ENCODE measurements around the gene LHX1. TPM values are rescaled to one million over a fixed set of nuclear protein-coding genes. Genes with fewer than 3 reads are reported as not detected.

LHX1 gene
- polyA plus RNA-seq (1.4 and 2.5 TPM in 2 replicates), polyA minus RNA-seq (0.35 and 0.49 TPM in 2 replicates)

DNA sequence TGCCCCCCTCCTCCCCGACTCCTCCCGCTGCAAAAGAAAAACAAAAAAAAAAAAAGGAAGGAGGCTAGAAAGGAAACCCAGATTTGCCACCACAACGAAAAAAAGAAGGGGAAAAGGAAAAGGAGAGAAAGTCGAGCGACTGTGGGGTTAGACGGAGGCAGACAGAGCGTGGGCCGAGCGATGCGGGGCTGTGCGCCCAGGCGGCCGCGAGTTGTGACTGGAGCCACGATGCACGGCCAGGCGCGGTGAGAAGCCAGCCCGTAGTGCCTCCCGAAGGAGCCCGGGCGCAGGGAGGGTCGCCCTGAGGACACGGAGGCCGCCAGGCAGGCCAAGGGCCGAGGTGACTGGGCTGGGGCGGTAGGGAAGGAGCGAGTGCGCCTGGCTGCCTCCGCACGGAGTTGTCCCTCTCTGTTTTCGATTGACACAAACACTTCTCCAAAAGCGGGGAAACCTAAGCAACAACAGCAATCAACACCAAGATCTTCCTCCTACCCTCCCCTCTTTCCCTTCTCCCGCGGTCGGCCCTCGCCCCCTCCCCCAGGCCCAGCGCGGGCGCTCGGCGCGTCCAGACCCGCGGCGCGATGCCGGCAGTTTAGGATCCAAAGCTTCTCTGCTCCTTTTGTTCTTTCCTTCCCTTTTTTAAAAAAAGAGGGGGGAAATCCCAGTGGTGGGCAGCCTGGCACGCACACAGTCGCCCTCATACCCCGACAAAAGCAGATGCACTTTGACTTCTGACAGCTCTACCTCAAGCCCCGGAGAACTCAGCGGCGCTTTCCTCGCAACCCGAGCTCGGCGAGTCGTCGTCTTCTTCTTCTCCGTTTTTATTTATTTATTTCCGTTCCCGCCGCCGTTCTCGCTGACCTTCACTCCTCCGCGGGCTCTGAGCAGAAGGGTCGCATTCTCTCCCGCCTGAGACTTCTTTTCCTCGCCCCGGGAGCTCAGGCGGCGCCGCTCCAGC is at the start of gene LHX1:
Gene LHX1, plus strand, starts transcription at position 475 of the 958 bp plus-strand sequence. CDS start 723 bp downstream, outside the sequence.
- Histone ChIP-seq H3K9ac (ENCODE audit: low read length) (no peak within 1 kb of the TSS), H3K36me3 (ENCODE audit: insufficient read depth, low read length) (no peaks in the 10 kb centered on the region), H3F3A (ENCODE audit: insufficient read depth, low read length, poor library complexity, severe bottlenecking) (no peaks in the 10 kb centered on the region), H3K9me3 (ENCODE audit: low read length) (no peaks in the 10 kb centered on the region), H4K20me1 (ENCODE audit: insufficient read depth) (no peaks in the 10 kb centered on the region), H3K79me2 (replicated peaks; ENCODE audit: insufficient read depth, low read length) (no peaks in the 10 kb centered on the region), H3K27ac (ENCODE audit: low read length) (no peak within 1 kb of the TSS), H3K4me2 (ENCODE audit: low read length) (no peak within 1 kb of the TSS), H3K9me2 (ENCODE audit: insufficient read depth, low read length) (no peaks in the 10 kb centered on the region), H3K27me3 (ENCODE audit: insufficient read depth, low read depth, low read length) (peaks cover 99% of the 10 kb centered on the region), H2AFZ (ENCODE audit: low read depth, low read length) (no peak within 1 kb of the TSS), H3K4me3 (ENCODE audit: low read length) (peak within 1 kb of the TSS; percentile 54)
- TF ChIP-seq, protein P1, sequence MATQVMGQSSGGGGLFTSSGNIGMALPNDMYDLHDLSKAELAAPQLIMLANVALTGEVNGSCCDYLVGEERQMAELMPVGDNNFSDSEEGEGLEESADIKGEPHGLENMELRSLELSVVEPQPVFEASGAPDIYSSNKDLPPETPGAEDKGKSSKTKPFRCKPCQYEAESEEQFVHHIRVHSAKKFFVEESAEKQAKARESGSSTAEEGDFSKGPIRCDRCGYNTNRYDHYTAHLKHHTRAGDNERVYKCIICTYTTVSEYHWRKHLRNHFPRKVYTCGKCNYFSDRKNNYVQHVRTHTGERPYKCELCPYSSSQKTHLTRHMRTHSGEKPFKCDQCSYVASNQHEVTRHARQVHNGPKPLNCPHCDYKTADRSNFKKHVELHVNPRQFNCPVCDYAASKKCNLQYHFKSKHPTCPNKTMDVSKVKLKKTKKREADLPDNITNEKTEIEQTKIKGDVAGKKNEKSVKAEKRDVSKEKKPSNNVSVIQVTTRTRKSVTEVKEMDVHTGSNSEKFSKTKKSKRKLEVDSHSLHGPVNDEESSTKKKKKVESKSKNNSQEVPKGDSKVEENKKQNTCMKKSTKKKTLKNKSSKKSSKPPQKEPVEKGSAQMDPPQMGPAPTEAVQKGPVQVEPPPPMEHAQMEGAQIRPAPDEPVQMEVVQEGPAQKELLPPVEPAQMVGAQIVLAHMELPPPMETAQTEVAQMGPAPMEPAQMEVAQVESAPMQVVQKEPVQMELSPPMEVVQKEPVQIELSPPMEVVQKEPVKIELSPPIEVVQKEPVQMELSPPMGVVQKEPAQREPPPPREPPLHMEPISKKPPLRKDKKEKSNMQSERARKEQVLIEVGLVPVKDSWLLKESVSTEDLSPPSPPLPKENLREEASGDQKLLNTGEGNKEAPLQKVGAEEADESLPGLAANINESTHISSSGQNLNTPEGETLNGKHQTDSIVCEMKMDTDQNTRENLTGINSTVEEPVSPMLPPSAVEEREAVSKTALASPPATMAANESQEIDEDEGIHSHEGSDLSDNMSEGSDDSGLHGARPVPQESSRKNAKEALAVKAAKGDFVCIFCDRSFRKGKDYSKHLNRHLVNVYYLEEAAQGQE (IDR thresholded peaks at IDR 0.05; ENCODE audit: borderline replicate concordance) = no peak
- TF ChIP-seq POLR2AphosphoS5 (IDR thresholded peaks at IDR 0.05) = peak; percentile 66
- peak; percentile 87 for TF ChIP-seq EZH2 (IDR thresholded peaks at IDR 0.05; ENCODE audit: borderline replicate concordance, insufficient read depth, low read length, poor library complexity, severe bottlenecking)
- no peak for TF ChIP-seq SMC3 (conservative IDR thresholded peaks at IDR 0.05; ENCODE audit: poor library complexity)
- TF ChIP-seq, protein P2, sequence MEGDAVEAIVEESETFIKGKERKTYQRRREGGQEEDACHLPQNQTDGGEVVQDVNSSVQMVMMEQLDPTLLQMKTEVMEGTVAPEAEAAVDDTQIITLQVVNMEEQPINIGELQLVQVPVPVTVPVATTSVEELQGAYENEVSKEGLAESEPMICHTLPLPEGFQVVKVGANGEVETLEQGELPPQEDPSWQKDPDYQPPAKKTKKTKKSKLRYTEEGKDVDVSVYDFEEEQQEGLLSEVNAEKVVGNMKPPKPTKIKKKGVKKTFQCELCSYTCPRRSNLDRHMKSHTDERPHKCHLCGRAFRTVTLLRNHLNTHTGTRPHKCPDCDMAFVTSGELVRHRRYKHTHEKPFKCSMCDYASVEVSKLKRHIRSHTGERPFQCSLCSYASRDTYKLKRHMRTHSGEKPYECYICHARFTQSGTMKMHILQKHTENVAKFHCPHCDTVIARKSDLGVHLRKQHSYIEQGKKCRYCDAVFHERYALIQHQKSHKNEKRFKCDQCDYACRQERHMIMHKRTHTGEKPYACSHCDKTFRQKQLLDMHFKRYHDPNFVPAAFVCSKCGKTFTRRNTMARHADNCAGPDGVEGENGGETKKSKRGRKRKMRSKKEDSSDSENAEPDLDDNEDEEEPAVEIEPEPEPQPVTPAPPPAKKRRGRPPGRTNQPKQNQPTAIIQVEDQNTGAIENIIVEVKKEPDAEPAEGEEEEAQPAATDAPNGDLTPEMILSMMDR (IDR thresholded peaks at IDR 0.05; ENCODE audit: poor library complexity, severe bottlenecking) = no peak
- no peak for TF ChIP-seq RAD21 (conservative IDR thresholded peaks at IDR 0.05)
- TF ChIP-seq TAF1 (IDR thresholded peaks at IDR 0.05; ENCODE audit: low read depth) = no peak
- no peak for TF ChIP-seq MXI1 (conservative IDR thresholded peaks at IDR 0.05; ENCODE audit: poor library complexity, severe bottlenecking)

DNA sequence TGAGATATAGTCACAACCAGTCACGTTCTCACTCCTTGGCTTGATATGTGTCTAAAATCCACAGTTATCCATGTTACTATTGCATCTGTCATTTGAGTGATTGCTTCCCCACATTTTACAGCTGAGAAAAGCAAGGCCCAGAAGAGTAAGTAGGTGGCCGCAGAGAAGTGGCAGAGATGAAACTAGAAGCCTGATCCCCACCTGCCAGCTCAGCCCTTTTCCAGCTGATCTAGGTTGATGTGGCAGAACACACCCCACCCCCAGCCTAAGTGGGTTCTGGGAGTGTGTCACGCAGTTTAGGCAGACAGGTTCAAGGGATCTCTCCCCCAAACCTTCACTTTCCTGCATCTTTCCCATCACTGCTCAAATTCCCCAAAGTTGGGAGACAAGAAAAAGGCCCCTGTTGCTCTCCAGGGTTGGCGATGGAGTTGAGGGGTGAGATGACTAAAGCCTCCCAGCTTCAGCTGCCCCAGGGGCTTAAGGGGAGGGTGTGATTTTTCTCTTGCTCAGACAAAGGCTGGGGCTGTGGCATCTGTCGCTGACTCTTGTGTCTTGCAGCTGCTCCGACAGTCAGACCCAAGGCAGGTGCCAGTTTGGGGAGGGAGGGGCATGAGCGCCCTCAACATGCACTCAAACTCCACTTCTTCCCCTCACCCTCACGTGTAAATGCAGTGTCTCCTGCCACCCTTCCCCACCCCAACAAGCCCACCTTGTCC is 48.9 kb upstream of the LHX1 start:
- Histone ChIP-seq H3K9ac (ENCODE audit: low read length) (no peak overlapping the region), H3K27me3 (ENCODE audit: insufficient read depth, low read depth, low read length) (peaks cover 33% of the 10 kb centered on the region), H2AFZ (ENCODE audit: low read depth, low read length) (no peak overlapping the region), H3K4me3 (ENCODE audit: low read length) (no peak overlapping the region), H3K9me3 (ENCODE audit: low read length) (no peaks in the 10 kb centered on the region), H3K79me2 (replicated peaks; ENCODE audit: insufficient read depth, low read length) (no peaks in the 10 kb centered on the region), H3K9me2 (ENCODE audit: insufficient read depth, low read length) (no peaks in the 10 kb centered on the region), H3K4me2 (ENCODE audit: low read length) (no peak overlapping the region), H4K20me1 (ENCODE audit: insufficient read depth) (no peaks in the 10 kb centered on the region), H3K36me3 (ENCODE audit: insufficient read depth, low read length) (no peaks in the 10 kb centered on the region), H3K27ac (ENCODE audit: low read length) (no peak overlapping the region), H3F3A (ENCODE audit: insufficient read depth, low read length, poor library complexity, severe bottlenecking) (no peaks in the 10 kb centered on the region)
- TF ChIP-seq EZH2 (IDR thresholded peaks at IDR 0.05; ENCODE audit: borderline replicate concordance, insufficient read depth, low read length, poor library complexity, severe bottlenecking) (no peak), SMC3 (conservative IDR thresholded peaks at IDR 0.05; ENCODE audit: poor library complexity) (no peak), POLR2AphosphoS5 (IDR thresholded peaks at IDR 0.05) (no peak)
- TF ChIP-seq, protein P2 (IDR thresholded peaks at IDR 0.05; ENCODE audit: poor library complexity, severe bottlenecking) = no peak
